ENCODE data around the gene ELMOD2.
"Not testable (repeated sequence)": the region's sequence is repeated elsewhere in the genome, so short reads cannot be mapped to it uniquely, and the experiment has no call there.

Gene ELMOD2
- total RNA-seq = 21.7 to 36.7 reads per million in 2 experiments

GRCh38 chr4:140523857-140524742, at the start of gene ELMOD2:
TSS of gene ELMOD2 (plus strand) at chr4:140524168. CDS start at chr4:140525429, 1,261 bp downstream.
- peak; percentile 96 for DNase-seq (ENCODE audit: low read depth)

- no peak for DNase-seq (ENCODE audit: low read depth)
Observed at GRCh38 chr4:140483445-140483844, 40.5 kb upstream of the ELMOD2 start.

- no peak for DNase-seq (ENCODE audit: low read depth)
Observed at GRCh38 chr4:140485939-140486338, 38.0 kb upstream of the ELMOD2 start.

- DNase-seq (ENCODE audit: low read depth) = no peak
Observed at GRCh38 chr4:140497405-140497746, 26.6 kb upstream of the ELMOD2 start.

GRCh38 chr4:140497747-140498636, 26.0 kb upstream of the ELMOD2 start, which contains the start of gene MGAT4D:
TSS of gene MGAT4D (minus strand) at chr4:140498293. CDS start at chr4:140498222, 71 bp downstream.
- no peak for DNase-seq (ENCODE audit: low read depth)

- no peak for DNase-seq (ENCODE audit: low read depth)
Observed at GRCh38 chr4:140499391-140499790, 24.6 kb upstream of the ELMOD2 start.

GRCh38 chr4:140504261-140504660, 19.7 kb upstream of the ELMOD2 start:
- DNase-seq (ENCODE audit: low read depth) = no peak

GRCh38 chr4:140513765-140514164, 10.2 kb upstream of the ELMOD2 start:
- DNase-seq (ENCODE audit: low read depth) = not testable (repeated sequence)

- no peak for DNase-seq (ENCODE audit: low read depth)
Observed at GRCh38 chr4:140515423-140515822, 8.5 kb upstream of the ELMOD2 start.

- DNase-seq (ENCODE audit: low read depth) = no peak
Observed at GRCh38 chr4:140523370-140523856, 555 bp upstream of the ELMOD2 start.

- DNase-seq (ENCODE audit: low read depth) = no peak
Observed at GRCh38 chr4:140529434-140529833, 5.5 kb downstream of the ELMOD2 start.

GRCh38 chr4:140533951-140534480, 10.0 kb downstream of the ELMOD2 start:
- DNase-seq (ENCODE audit: low read depth) = no peak

- DNase-seq (ENCODE audit: low read depth) = no peak
Observed at GRCh38 chr4:140556372-140557085, 32.6 kb downstream of the ELMOD2 start.

- DNase-seq (ENCODE audit: low read depth) = no peak
Observed at GRCh38 chr4:140557831-140558435, 34.0 kb downstream of the ELMOD2 start.

GRCh38 chr4:140559696-140560095, 35.7 kb downstream of the ELMOD2 start:
- DNase-seq (ENCODE audit: low read depth) = no peak

- no peak for DNase-seq (ENCODE audit: low read depth)
Observed at GRCh38 chr4:140568507-140569306, 44.7 kb downstream of the ELMOD2 start, which contains the start of gene UCP1. TSS of gene UCP1 (minus strand) at chr4:140568961. CDS start at chr4:140568729, 232 bp downstream.

- no peak for DNase-seq (ENCODE audit: low read depth)
Observed at GRCh38 chr4:140569307-140569638, 45.3 kb downstream of the ELMOD2 start.

GRCh38 chr4:140571620-140572019, 47.7 kb downstream of the ELMOD2 start:
- DNase-seq (ENCODE audit: low read depth) = no peak

GRCh38 chr4:140575489-140575888, 51.5 kb downstream of the ELMOD2 start:
- no peak for DNase-seq (ENCODE audit: low read depth)

GRCh38 chr4:140579278-140579677, 55.3 kb downstream of the ELMOD2 start:
- DNase-seq (ENCODE audit: low read depth) = no peak

All from T follicular helper cell (primary cell).